Fibroblast of lung (primary cell): ENCODE results near the gene CEACAM6. TPM values are rescaled to one million over a fixed set of nuclear protein-coding genes. Genes with fewer than 3 reads are reported as not detected.

ENCODE experiments used
- DNase-seq, 2 donors: peaks; one replicate each; pipeline versions ENCODE4 v3.0.0 to v3.0.0-alpha.2; 2010; ENCODE audit warnings: low read depth in 2 of 2
- H2AFZ ChIP-seq: 2 replicates; pipeline ENCODE4 v1.5.1; 2012; ENCODE audit warnings: low read length, control low read depth, inconsistent platforms
- H3K27ac ChIP-seq: 2 replicates; pipeline ENCODE4 v1.5.1; 2011; ENCODE audit warnings: low read length, control low read depth; ENCODE audit not compliant: insufficient read depth
- H3K27me3 ChIP-seq: 2 replicates; pipeline ENCODE4 v1.5.1; 2011; ENCODE audit warnings: mild to moderate bottlenecking, low read length; ENCODE audit not compliant: control insufficient read depth, insufficient read depth
- H3K36me3 ChIP-seq: 2 replicates; pipeline ENCODE4 v1.5.1; 2011; ENCODE audit warnings: low read length; ENCODE audit not compliant: control insufficient read depth, insufficient read depth
- H3K4me1 ChIP-seq: 2 replicates; pipeline ENCODE4 v1.5.1; 2011; ENCODE audit warnings: low read length; ENCODE audit not compliant: control insufficient read depth, insufficient read depth; ENCODE audit errors: extremely low read depth
- H3K4me2 ChIP-seq: 2 replicates; pipeline ENCODE4 v1.5.1; 2011; ENCODE audit warnings: low read length, control low read depth; ENCODE audit not compliant: insufficient read depth; ENCODE audit errors: extremely low read depth
- H3K4me3 ChIP-seq, 4 experiments: fragments of 200-600 bp in 1 of 4; sonication (generic) in 1 of 4; replicated peaks in 1 of 4; 2 replicates each; pipeline ENCODE4 v1.5.1; 2011 to 2016; ENCODE audit warnings: low read length in 4 of 4, low read depth in 3 of 4, mild to moderate bottlenecking in 3 of 4, control low read depth in 2 of 4, inconsistent platforms in 1 of 4, mixed read lengths in 1 of 4; ENCODE audit not compliant: insufficient read depth in 1 of 4; ENCODE audit errors: control extremely low read depth in 1 of 4
- H3K79me2 ChIP-seq: 2 replicates; pipeline ENCODE4 v1.5.1; 2012; ENCODE audit warnings: mild to moderate bottlenecking, low read length, inconsistent platforms; ENCODE audit not compliant: control insufficient read depth, insufficient read depth
- H3K9ac ChIP-seq: 2 replicates; pipeline ENCODE4 v1.5.1; 2011; ENCODE audit warnings: mild to moderate bottlenecking, low read length, control low read depth; ENCODE audit not compliant: insufficient read depth
- H3K9me3 ChIP-seq: 2 replicates; pipeline ENCODE4 v1.5.1; 2012; ENCODE audit warnings: low read depth, low read length; ENCODE audit not compliant: control insufficient read depth, insufficient read depth
- H4K20me1 ChIP-seq: 2 replicates; pipeline ENCODE4 v1.5.1; 2011; ENCODE audit warnings: low read length; ENCODE audit not compliant: control insufficient read depth, insufficient read depth; ENCODE audit errors: extremely low read depth
- EZH2 ChIP-seq: IDR thresholded peaks from 2 replicates; pipeline ENCODE4 v1.5.1; 2012; ENCODE audit warnings: low read length, control low read depth, mild to moderate bottlenecking; ENCODE audit errors: missing control alignments
- polyA plus RNA-seq, 2 donors: library from polyadenylated mRNA; depleted of rRNA in 1 of 2; stranded (reverse) in 1 of 2; unstranded in 1 of 2; fragments of >200 nt; gene quantifications; 2 replicates each; pipeline ENCODE4 v1.2.1, GENCODE V29; 2011 to 2012; ENCODE audit warnings: missing spikeins in 1 of 2
- total RNA-seq: library from RNA; depleted of rRNA; stranded (reverse); fragments of >200 nt; gene quantifications from 2 replicates; pipeline ENCODE4 v1.2.1, GENCODE V29; 2014
- TF ChIP-seq, protein P1 (sequence below), 2 donors: IDR thresholded peaks in 1 of 2; conservative IDR thresholded peaks in 1 of 2; 1 replicate in 1 of 2; 2 replicates in 1 of 2; pipeline ENCODE4 v1.5.1; 2011 to 2012; ENCODE audit warnings: low read length in 2 of 2, control low read depth in 1 of 2, inconsistent platforms in 1 of 2, low read depth in 1 of 2, mild to moderate bottlenecking in 1 of 2

CEACAM6 gene
- total and polyA plus RNA-seq, 2 donors (not counting 1 experiment from before 2014, with no cell fraction given), result not detected

DNA sequence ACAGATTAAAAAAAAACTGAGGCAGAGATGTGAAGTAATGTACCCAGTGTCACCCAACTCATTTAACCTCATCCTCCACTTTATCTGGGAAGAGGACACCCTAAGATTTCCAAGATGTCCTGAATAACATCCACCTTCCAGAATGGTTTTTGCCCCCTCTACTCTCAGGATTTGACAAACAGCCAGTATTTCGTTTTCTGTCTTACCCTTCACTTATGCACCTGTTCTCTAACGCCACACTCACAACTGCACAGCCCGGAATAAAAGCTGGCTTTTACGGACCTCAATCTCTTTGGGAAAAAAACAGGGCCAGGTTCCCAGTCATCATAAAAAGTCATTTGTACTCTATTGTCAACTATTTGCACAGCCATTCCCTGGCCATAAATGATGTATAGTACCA lies 21.2 kb upstream of the CEACAM6 start:
- H3K9me3 ChIP-seq, result no peaks in the 10 kb centered on the region
- DNase-seq, result no peak
- TF ChIP-seq, protein P1, sequence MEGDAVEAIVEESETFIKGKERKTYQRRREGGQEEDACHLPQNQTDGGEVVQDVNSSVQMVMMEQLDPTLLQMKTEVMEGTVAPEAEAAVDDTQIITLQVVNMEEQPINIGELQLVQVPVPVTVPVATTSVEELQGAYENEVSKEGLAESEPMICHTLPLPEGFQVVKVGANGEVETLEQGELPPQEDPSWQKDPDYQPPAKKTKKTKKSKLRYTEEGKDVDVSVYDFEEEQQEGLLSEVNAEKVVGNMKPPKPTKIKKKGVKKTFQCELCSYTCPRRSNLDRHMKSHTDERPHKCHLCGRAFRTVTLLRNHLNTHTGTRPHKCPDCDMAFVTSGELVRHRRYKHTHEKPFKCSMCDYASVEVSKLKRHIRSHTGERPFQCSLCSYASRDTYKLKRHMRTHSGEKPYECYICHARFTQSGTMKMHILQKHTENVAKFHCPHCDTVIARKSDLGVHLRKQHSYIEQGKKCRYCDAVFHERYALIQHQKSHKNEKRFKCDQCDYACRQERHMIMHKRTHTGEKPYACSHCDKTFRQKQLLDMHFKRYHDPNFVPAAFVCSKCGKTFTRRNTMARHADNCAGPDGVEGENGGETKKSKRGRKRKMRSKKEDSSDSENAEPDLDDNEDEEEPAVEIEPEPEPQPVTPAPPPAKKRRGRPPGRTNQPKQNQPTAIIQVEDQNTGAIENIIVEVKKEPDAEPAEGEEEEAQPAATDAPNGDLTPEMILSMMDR (conservative IDR thresholded peaks at IDR 0.05 in 1 of 2, IDR thresholded peaks at IDR 0.05 in 1 of 2; ENCODE audit: low read depth in 1 of 2, low read length in 2 of 2), result no peak
- no peak for TF ChIP-seq EZH2
- H3K9ac ChIP-seq, result no peak overlapping the region
- H3K27ac ChIP-seq, result no peak overlapping the region
- no peak overlapping the region for H2AFZ ChIP-seq
- no peaks in the 10 kb centered on the region for H4K20me1 ChIP-seq
- H3K4me3 ChIP-seq, result no peak overlapping the region
- H3K36me3 ChIP-seq, result no peaks in the 10 kb centered on the region
- no peaks in the 10 kb centered on the region for H3K4me1 ChIP-seq
- H3K4me2 ChIP-seq, result no peak overlapping the region
- H3K27me3 ChIP-seq, result no peaks in the 10 kb centered on the region
- no peaks in the 10 kb centered on the region for H3K79me2 ChIP-seq

DNA sequence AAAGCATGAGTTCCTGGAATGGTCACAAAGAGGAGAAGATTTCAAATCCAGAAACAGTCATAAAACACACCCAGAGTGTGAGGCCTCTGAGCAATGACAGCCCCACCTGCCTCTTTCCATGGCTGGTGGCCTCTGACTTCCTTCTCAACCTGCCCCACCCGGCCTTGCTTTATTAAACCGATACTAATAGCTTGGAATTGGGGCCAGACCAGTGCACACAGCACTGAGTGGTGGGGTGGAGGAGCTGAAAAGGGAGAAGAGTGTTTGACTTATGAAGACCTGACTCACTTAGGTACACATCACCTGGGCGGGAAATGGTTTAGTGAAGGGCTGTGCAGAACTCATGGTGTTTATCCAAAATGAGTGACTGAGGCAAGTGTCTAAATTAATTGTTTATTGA lies 20.7 kb upstream of the CEACAM6 start:
- no peak overlapping the region for H3K4me2 ChIP-seq
- H3K79me2 ChIP-seq, result no peaks in the 10 kb centered on the region
- no peaks in the 10 kb centered on the region for H3K4me1 ChIP-seq
- no peaks in the 10 kb centered on the region for H3K9me3 ChIP-seq
- no peak overlapping the region for H3K9ac ChIP-seq
- H2AFZ ChIP-seq, result no peak overlapping the region
- no peak overlapping the region for H3K4me3 ChIP-seq
- no peak overlapping the region for H3K27ac ChIP-seq
- H3K27me3 ChIP-seq, result no peaks in the 10 kb centered on the region
- H4K20me1 ChIP-seq, result no peaks in the 10 kb centered on the region
- no peak for DNase-seq
- no peaks in the 10 kb centered on the region for H3K36me3 ChIP-seq
- no peak for TF ChIP-seq EZH2
- TF ChIP-seq, protein P1 (conservative IDR thresholded peaks at IDR 0.05 in 1 of 2, IDR thresholded peaks at IDR 0.05 in 1 of 2; ENCODE audit: low read depth in 1 of 2, low read length in 2 of 2), result no peak

DNA sequence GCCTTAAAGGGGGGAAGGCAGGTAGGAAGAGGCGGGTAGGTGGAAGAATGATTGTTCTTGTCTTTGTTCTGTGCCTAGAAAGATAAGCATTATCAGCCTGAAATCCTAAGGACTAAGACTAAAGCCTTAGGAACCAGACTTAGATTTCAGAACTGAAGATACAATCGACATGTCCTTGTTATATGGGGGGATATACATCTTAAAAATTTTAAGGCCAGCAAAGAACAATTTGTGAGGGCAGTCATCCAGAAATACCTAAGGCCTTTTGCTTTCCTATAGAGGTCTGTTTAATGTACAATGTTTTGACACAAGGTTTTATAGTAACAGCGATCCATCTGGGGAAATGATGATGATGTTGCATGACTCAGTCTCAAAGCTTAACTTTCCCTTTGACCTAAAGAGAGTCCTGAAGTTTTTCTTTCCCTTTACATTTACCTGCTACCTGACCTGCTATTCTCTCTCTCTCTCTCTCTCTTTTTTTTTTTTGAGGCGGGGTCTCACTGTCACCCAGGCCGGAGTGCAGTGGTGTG lies 20.2 kb upstream of the CEACAM6 start:
- no peak for DNase-seq
- no peak for TF ChIP-seq EZH2
- no peaks in the 10 kb centered on the region for H4K20me1 ChIP-seq
- H3K4me3 ChIP-seq, result no peak overlapping the region
- no peak overlapping the region for H3K27ac ChIP-seq
- no peak overlapping the region for H2AFZ ChIP-seq
- no peaks in the 10 kb centered on the region for H3K79me2 ChIP-seq
- H3K9ac ChIP-seq, result no peak overlapping the region
- no peaks in the 10 kb centered on the region for H3K4me1 ChIP-seq
- H3K9me3 ChIP-seq, result no peaks in the 10 kb centered on the region
- no peaks in the 10 kb centered on the region for H3K27me3 ChIP-seq
- H3K4me2 ChIP-seq, result no peak overlapping the region
- no peaks in the 10 kb centered on the region for H3K36me3 ChIP-seq
